ENCODE results near the gene HORMAD1.

Gene HORMAD1

GRCh38 chr1:150649441-150650075 lies 71.1 kb downstream of the HORMAD1 start:
- in situ Hi-C loops (cut with MboI; ENCODE audit: low pct_unique_long_range_greater_than_20kb, low sequenced_read_pairs), result no loop called here
- no peak for DNase-seq
